GM10266 (cell line): Measurements from ENCODE around the gene CYP2C18.
"Not testable (repeated sequence)": the region's sequence is repeated elsewhere in the genome, so short reads cannot be mapped to it uniquely, and the experiment has no call there.

Experiments
- DNase-seq: peaks from one replicate; pipeline ENCODE4 v3.0.0; 2012; ENCODE audit errors: extremely low spot score
- TF ChIP-seq, protein P1 (sequence below): IDR thresholded peaks from 2 replicates; pipeline ENCODE4 v1.5.1; 2012; ENCODE audit warnings: mild to moderate bottlenecking, low read depth; ENCODE audit not compliant: control insufficient read depth, insufficient read depth; ENCODE audit errors: missing control alignments

Gene CYP2C18

GRCh38 chr10:94683214-94684054 is at the start of gene CYP2C18:
CYP2C18 (plus strand) TSS chr10:94683729; CDS start chr10:94683820, 91 bp downstream.
- TF ChIP-seq, protein P1, sequence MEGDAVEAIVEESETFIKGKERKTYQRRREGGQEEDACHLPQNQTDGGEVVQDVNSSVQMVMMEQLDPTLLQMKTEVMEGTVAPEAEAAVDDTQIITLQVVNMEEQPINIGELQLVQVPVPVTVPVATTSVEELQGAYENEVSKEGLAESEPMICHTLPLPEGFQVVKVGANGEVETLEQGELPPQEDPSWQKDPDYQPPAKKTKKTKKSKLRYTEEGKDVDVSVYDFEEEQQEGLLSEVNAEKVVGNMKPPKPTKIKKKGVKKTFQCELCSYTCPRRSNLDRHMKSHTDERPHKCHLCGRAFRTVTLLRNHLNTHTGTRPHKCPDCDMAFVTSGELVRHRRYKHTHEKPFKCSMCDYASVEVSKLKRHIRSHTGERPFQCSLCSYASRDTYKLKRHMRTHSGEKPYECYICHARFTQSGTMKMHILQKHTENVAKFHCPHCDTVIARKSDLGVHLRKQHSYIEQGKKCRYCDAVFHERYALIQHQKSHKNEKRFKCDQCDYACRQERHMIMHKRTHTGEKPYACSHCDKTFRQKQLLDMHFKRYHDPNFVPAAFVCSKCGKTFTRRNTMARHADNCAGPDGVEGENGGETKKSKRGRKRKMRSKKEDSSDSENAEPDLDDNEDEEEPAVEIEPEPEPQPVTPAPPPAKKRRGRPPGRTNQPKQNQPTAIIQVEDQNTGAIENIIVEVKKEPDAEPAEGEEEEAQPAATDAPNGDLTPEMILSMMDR, result no peak
- no peak for DNase-seq

GRCh38 chr10:94638097-94638496 is 45.4 kb upstream of the CYP2C18 start:
- not testable (repeated sequence) for DNase-seq

DNA sequence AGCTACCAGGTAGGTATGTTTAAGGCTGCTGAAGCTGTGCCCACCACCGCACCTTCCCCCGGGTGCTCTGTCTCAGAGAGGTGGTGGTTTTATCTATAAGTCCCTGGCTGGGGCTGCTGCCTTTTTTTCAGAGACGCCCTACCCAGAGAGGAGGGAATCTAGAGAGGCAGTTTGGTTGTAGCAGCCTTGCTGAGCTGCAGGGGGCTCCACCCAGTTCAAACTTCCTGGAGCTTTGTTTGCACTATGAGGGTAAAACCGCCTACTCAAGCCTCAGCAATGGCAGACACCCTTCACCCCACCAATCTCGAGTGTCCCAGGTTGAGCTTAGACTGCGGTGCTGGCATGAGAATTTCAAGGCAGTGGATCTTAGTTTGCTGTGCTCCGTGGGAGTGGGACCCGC is 43.6 kb upstream of the CYP2C18 start:
- no peak for DNase-seq

DNA sequence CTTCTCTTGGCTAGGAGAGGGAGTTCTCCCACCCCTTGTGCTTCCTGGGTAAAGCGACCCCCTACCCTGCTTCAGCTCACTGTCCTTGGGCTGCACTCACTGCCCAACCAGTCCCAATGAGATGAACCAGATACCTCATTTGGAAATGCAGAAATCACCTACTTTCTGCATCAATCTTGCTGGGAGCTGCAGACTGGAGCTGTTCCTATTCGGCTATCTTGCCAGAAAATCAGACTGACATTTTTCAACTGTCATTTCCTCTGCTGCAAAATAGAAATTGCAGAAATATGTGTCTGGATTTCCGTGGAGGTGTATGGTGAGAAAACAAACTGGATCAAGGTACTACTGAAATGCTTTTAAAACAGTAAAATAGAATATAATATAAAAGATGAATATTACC is 43.0 kb upstream of the CYP2C18 start:
- TF ChIP-seq, protein P1, result no peak
- no peak for DNase-seq

More for the DNA sequence above, 43.6 kb upstream of the CYP2C18 start:
- TF ChIP-seq, protein P1, result no peak

DNA sequence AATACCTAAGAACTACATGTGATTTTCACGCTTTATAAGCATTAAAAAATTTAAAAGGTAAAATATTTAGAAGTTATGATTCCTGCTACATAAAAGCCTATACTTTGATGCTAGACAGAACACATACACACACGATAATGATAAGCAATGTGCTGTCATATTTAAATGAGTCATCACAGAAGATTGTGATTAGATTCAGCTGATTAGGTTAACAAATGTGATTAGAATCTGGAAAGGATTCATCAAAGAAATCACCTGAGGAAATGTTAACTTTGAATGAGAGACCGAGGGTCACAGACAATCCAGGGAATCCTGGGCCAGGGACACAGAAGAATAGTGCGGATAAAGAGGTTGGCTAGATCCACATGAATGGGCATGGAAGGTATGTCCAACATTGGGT is 42.0 kb upstream of the CYP2C18 start:
- TF ChIP-seq, protein P1, result no peak
- no peak for DNase-seq

GRCh38 chr10:94644352-94644751 is 39.2 kb upstream of the CYP2C18 start:
- TF ChIP-seq, protein P1, result no peak
- no peak for DNase-seq

DNA sequence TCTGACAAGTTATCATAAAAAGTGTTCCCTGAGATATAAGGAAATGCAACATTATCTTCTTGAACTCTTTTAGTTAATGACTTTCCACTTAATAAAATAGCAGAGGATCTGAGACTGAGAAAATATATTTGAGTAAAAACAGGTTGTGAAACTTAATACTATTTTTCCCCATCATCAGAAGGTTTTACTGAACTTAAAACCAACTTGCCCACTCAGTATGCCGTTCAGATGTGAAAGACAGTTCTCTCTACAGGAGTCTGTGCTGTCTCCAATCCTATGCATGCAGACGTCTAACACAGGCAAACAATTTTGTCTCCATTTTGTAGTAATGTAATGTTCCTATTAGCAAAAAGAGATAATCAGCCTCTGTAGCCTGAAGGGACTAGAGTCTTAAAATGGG is 38.2 kb upstream of the CYP2C18 start:
- DNase-seq, result peak; percentile 24
- TF ChIP-seq, protein P1, result no peak

DNA sequence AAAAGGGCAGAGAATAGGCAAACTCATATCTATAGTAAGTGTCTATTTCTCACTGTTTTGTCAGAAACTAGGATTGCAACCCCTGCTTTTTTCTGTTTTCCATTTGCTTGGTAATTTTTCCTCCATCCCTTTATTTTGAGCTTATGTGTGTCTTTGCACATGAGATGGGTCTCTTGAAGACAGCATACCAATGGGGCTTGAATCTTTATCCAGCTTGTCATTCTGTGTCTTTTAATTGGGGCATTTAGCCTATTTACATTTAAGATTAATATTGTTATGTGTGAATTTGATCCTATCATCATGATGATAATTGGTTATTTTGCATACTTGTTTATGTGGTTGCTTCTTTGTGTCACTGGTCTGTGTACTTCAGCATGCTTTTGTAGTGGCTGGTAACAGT is 28.3 kb upstream of the CYP2C18 start:
- not testable (repeated sequence) for DNase-seq

- DNase-seq, result not testable (repeated sequence)
Measured at GRCh38 chr10:94663061-94663460, 20.5 kb upstream of the CYP2C18 start.
